22Rv1 (cell line): ENCODE measurements around the gene NPY4R.
"Not testable (repeated sequence)": the region's sequence is repeated elsewhere in the genome, so short reads cannot be mapped to it uniquely, and the experiment has no call there.

Experiments
- ZFX ChIP-seq: fragments of 450-650 bp; IDR thresholded peaks from 2 replicates; pipeline ENCODE4 v1.6.1; 2017; ENCODE audit warnings: antibody characterized with exemption, borderline replicate concordance
- TF ChIP-seq, protein P1 (sequence below): fragments of 450-650 bp; IDR thresholded peaks from 2 replicates; pipeline ENCODE4 v1.5.1; 2017; ENCODE audit warnings: mild to moderate bottlenecking

DNA sequence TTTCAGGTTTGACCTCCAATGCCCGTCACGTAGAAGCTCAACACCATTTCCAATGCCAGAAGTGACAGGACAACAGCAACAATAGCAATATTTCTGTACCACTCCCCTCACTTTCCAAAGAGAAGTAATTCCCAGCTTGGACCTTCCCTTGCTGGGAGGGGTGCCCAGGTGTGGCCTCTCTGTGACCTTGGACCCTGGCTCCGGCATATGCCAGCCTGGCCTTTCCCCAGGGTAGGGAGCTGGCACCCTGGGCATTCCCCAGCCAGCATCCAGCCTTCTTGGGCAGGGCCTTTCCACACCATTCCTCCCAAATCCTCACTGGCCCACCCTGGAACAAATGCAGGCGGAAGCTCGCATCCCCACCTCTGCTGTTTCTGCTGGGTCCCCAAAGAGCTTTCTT, 53.1 kb downstream of the NPY4R start:
- TF ChIP-seq, protein P1, sequence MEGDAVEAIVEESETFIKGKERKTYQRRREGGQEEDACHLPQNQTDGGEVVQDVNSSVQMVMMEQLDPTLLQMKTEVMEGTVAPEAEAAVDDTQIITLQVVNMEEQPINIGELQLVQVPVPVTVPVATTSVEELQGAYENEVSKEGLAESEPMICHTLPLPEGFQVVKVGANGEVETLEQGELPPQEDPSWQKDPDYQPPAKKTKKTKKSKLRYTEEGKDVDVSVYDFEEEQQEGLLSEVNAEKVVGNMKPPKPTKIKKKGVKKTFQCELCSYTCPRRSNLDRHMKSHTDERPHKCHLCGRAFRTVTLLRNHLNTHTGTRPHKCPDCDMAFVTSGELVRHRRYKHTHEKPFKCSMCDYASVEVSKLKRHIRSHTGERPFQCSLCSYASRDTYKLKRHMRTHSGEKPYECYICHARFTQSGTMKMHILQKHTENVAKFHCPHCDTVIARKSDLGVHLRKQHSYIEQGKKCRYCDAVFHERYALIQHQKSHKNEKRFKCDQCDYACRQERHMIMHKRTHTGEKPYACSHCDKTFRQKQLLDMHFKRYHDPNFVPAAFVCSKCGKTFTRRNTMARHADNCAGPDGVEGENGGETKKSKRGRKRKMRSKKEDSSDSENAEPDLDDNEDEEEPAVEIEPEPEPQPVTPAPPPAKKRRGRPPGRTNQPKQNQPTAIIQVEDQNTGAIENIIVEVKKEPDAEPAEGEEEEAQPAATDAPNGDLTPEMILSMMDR, result not testable (repeated sequence)
- TF ChIP-seq ZFX, result not testable (repeated sequence)
